ENCODE measurements around the gene CD34. TPM values are rescaled to one million over a fixed set of nuclear protein-coding genes. Genes with fewer than 3 reads are reported as not detected.
A peak's percentile ranks its signal among the peaks of the same experiment; 100 is the strongest.

Gene CD34
- total and polyA plus RNA-seq, 7 experiments from 2014 or later, result 0.02 to 3.4 (median 0.39) TPM; not detected in 3

DNA sequence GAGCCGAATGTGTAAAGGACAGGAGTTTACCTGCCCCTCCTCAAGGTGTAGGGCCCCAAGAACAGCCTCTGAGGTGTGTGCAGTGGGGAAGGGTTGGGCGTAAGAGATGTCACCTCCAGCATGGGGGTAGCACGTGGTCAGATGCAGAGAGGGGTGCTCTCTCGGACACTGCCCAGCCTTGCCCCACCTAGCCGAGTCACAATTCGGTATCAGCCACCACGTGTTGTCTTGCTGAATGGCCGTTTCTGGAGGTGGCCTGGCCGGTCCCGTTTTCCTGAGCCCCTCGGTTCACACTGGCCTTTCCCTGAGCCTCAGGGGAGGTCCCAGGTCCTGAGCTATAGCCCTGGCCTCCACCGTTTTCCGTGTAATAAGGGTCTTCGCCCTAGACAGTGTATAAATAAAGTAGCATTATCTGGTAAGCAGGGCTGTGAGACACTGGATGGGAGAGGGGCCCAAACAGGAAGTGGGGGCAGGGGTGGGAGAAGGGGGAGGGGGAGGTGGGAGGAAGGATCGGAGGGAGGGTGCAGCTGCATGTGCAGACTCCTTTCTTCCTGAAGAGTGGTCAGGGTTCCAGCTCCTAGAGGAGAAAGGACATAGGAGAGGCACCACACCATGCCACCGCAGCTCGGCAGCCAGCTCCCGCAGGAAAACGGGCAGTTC, 23.3 kb downstream of the CD34 start:
- intact Hi-C loops (cut with micrococcal nuclease), result loop anchor here in 1 of 2 donors (10.0 kb wide), 1 partner anchor 357 kb away; the partner anchor contains the start of gene PLXNA2
- POLR2A ChIA-PET, result interaction anchor here (0.9 to 7.7 kb wide), 3 partner anchors 9 to 63 kb away, joined by 3 to 75 read pairs (median 4); no protein-coding TSS in a partner anchor

DNA sequence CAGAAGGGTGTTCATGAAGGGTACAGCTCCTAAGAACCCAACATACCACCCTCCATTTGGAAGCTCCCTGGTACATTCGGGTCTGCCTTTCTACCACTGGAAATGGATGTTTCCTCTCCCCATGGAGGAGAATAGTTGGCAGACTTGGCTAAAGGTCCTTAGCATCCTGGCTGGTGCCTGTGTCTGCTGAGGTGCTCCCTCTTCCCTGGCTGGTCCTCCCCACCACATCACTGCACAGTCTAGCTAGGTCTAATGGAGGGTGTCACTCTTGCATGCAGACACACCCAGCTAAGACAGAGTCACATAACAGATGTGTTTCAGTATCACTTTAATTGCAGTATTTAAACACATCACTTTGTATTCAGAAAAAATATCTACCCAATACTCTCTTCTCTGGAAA, 24.7 kb downstream of the CD34 start:
- Mint-ChIP-seq H3K9me3 (peaks cover 0 to 1% (median 0%) of the 10 kb centered on the region in 11 donors), H3K36me3 (peaks cover 0 to 1% (median 0%) of the 10 kb centered on the region in 5 donors), H3K27me3 (peaks cover 0 to 14% (median 5%) of the 10 kb centered on the region in 5 donors), H3K27ac (peak overlapping the region in 1 of 9 donors; percentile 70), H3K4me3 (peak overlapping the region in 1 of 10 donors; percentile 29), H3K4me1 (peaks cover 34 to 47% (median 44%) of the 10 kb centered on the region in 7 donors)
- Histone ChIP-seq H3K4me1 (ENCODE audit: control insufficient read depth in 2 of 2, insufficient read depth in 2 of 2, low read length in 2 of 2) (peaks cover 21 to 25% of the 10 kb centered on the region in 2 donors), H3K36me3 (ENCODE audit: control insufficient read depth in 2 of 3, insufficient read depth in 3 of 3, low read length in 3 of 3) (no peaks in the 10 kb centered on the region), H3K27ac (ENCODE audit: low read depth, low read length) (no peak overlapping the region), H3K27me3 (ENCODE audit: control insufficient read depth in 2 of 2, insufficient read depth in 2 of 2, low read length in 2 of 2) (no peaks in the 10 kb centered on the region), H3K9me3 (ENCODE audit: control insufficient read depth in 2 of 3, low read length in 3 of 3) (no peaks in the 10 kb centered on the region), H3K4me3 (ENCODE audit: low read length) (no peak overlapping the region)
- CTCF ChIA-PET, result interaction anchor here (1.0 to 9.6 kb wide), 11 partner anchors 16 to 89 kb away, joined by 3 to 197 read pairs (median 8); no protein-coding TSS in a partner anchor
- POLR2A ChIA-PET, result interaction anchor here (1.5 to 7.7 kb wide), 3 partner anchors 14 to 77 kb away, joined by 3 to 75 read pairs (median 18); no protein-coding TSS in a partner anchor
- intact Hi-C loops (cut with micrococcal nuclease), result loop anchor here in 1 of 2 donors (10.0 kb wide), 1 partner anchor 359 kb away; the partner anchor contains the start of gene PLXNA2
- ATAC-seq (no peak), DNase-seq (no peak)

More for the DNA sequence above, 23.3 kb downstream of the CD34 start:
- DNase-seq (no peak), ATAC-seq (no peak)
- Histone ChIP-seq H3K4me3 (ENCODE audit: low read length) (no peak overlapping the region), H3K4me1 (ENCODE audit: control insufficient read depth in 2 of 2, insufficient read depth in 2 of 2, low read length in 2 of 2) (peaks cover 15 to 19% of the 10 kb centered on the region in 2 donors), H3K27me3 (ENCODE audit: control insufficient read depth in 2 of 2, insufficient read depth in 2 of 2, low read length in 2 of 2) (no peaks in the 10 kb centered on the region), H3K27ac (ENCODE audit: low read depth, low read length) (no peak overlapping the region), H3K36me3 (ENCODE audit: control insufficient read depth in 2 of 3, insufficient read depth in 3 of 3, low read length in 3 of 3) (no peaks in the 10 kb centered on the region), H3K9me3 (ENCODE audit: control insufficient read depth in 2 of 3, low read length in 3 of 3) (no peaks in the 10 kb centered on the region)
- peaks cover 0 to 1% (median 0%) of the 10 kb centered on the region in 11 donors for H3K9me3 Mint-ChIP-seq
- no peak overlapping the region for H3K4me3 Mint-ChIP-seq
- H3K4me1 Mint-ChIP-seq, result peaks cover 25 to 40% (median 34%) of the 10 kb centered on the region in 7 donors
- H3K27me3 Mint-ChIP-seq, result peaks cover 0 to 14% (median 5%) of the 10 kb centered on the region in 5 donors
- H3K27ac Mint-ChIP-seq, result no peak overlapping the region
- H3K36me3 Mint-ChIP-seq, result peaks cover 0 to under 1% (median 0%) of the 10 kb centered on the region in 5 donors
- CTCF ChIA-PET, result interaction anchor here (1.4 to 9.6 kb wide), 6 partner anchors 18 to 90 kb away, joined by 3 to 197 read pairs (median 8); no protein-coding TSS in a partner anchor

DNA sequence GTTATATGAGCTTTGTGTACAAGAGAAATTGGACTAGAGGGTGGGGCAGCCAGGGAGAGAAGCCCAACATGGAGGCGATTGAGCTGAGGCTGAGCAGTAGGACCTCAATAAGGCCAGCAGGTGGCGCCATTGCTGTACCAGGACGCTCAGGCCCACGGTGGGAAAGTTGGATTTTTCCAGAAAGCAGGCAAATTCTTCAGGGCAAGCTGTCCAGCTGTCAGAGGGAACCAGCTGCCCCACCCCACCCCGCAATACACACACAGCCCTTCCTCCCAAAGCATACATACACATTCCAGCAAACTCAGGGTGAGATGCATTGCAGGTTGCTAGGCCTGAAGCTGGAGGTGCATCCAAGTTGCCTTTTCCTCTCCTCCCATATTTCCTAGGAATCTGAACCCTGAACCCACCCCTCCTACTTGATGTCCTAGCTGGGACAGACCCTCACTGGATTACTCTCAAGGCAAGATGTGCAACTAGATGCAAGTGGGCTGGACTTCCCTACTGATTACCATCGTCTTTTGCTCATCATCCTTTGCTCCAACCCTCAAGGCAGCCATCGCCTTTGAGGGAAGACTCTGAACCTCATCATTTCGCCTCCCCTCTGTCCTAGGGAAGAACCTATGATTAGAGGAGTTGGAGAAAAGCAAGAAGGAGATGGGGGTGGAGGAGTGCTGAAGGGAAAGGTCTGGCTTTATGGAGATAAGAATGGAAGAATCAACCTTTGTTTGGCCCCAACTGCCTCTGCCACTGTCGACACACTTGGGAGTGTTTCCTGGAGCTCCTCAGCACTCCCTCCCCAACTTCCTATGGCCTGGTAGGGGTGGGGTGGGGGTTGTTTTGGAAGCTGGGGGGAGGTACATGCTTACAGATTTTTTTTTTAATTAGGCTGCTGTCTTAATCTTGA, 25.5 kb downstream of the CD34 start:
- H3K4me3 Mint-ChIP-seq, result peak overlapping the region in 5 of 10 donors; percentile 21 to 91 (median 29)
- Histone ChIP-seq H3K9me3 (ENCODE audit: control insufficient read depth in 2 of 3, low read length in 3 of 3) (no peaks in the 10 kb centered on the region), H3K27me3 (ENCODE audit: control insufficient read depth in 2 of 2, insufficient read depth in 2 of 2, low read length in 2 of 2) (no peaks in the 10 kb centered on the region), H3K27ac (ENCODE audit: low read depth, low read length) (no peak overlapping the region), H3K36me3 (ENCODE audit: control insufficient read depth in 2 of 3, insufficient read depth in 3 of 3, low read length in 3 of 3) (no peaks in the 10 kb centered on the region), H3K4me1 (ENCODE audit: control insufficient read depth in 2 of 2, insufficient read depth in 2 of 2, low read length in 2 of 2) (peaks cover 21 to 25% of the 10 kb centered on the region in 2 donors), H3K4me3 (ENCODE audit: low read length) (no peak overlapping the region)
- peaks cover 0 to 1% (median 0%) of the 10 kb centered on the region in 5 donors for H3K36me3 Mint-ChIP-seq
- H3K27ac Mint-ChIP-seq, result peak overlapping the region; percentile 63 to 99 (median 96)
- POLR2A ChIA-PET, result interaction anchor here (0.9 to 7.7 kb wide), 9 partner anchors 12 to 110 kb away, joined by 3 to 75 read pairs (median 9); no protein-coding TSS in a partner anchor
- H3K4me1 Mint-ChIP-seq, result peaks cover 34 to 47% (median 44%) of the 10 kb centered on the region in 7 donors
- H3K9me3 Mint-ChIP-seq, result peaks cover 0 to 1% (median 0%) of the 10 kb centered on the region in 11 donors
- CTCF ChIA-PET, result interaction anchor here (0.6 to 9.6 kb wide), 26 partner anchors 13 to 355 kb away, joined by 3 to 197 read pairs (median 6); no protein-coding TSS in a partner anchor
- ATAC-seq (peak; percentile 86), DNase-seq (peak; percentile 50 to 75 (median 68))
- intact Hi-C loops (cut with micrococcal nuclease), result loop anchor here (1.0 to 10.0 kb wide), 4 partner anchors 78 to 359 kb away; partner anchors contain the start of gene PLXNA2 (in 1 of the 2)
- H3K27me3 Mint-ChIP-seq, result peaks cover 0 to 14% (median 5%) of the 10 kb centered on the region in 5 donors

DNA sequence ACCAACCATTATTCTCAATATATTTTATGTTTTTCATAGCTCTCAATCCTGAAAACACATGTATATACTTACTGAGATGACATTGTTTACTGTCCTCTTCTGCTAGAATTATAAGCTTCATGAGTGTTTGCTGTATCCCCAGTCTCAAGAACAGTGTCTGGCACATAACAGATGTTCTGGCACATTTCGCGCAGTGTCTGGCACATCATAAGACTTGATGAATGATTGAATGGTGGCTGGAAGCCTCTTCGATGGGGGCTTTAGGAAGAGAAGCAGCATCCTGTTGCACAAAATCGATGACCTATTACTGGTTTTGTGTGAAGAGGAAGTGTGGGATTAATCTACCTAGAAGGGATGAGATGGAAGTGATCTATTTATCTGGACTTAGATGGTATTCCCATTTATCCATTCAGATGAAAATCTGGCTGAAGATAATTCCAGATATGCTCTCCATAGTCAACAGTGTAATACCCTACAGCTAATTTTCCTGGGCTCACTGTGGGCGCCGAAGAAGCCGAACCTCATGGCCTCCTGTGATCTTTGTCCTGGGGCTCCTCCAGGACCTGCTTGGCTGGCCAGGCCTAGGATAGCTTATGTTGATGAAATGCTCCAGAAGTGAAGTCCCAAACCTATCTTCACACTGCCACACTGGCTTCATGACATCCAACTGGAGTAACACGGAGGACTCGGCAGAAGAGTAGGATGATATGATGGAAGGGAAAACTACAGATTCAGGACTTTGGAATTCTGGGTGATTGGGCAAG, 26.5 kb downstream of the CD34 start:
- ChIA-PET CTCF (interaction anchor here (0.6 to 9.6 kb wide), 22 partner anchors 14 to 356 kb away, joined by 3 to 197 read pairs (median 6); no protein-coding TSS in a partner anchor), POLR2A (interaction anchor here (0.9 to 7.7 kb wide), 10 partner anchors 11 to 111 kb away, joined by 3 to 75 read pairs (median 8); no protein-coding TSS in a partner anchor)
- peak overlapping the region; percentile 59 for H3K4me3 ChIP-seq (ENCODE audit: low read length)
- DNase-seq (no peak), ATAC-seq (no peak)
- peaks cover 21 to 25% of the 10 kb centered on the region in 2 donors for H3K4me1 ChIP-seq (ENCODE audit: control insufficient read depth in 2 of 2, insufficient read depth in 2 of 2, low read length in 2 of 2)
- no peaks in the 10 kb centered on the region for H3K9me3 ChIP-seq (ENCODE audit: control insufficient read depth in 2 of 3, low read length in 3 of 3)
- H3K4me3 Mint-ChIP-seq, result peak overlapping the region; percentile 25 to 93 (median 88)
- H3K9me3 Mint-ChIP-seq, result peaks cover 0 to 1% (median 0%) of the 10 kb centered on the region in 11 donors
- H3K36me3 Mint-ChIP-seq, result peaks cover 0 to 1% (median 0%) of the 10 kb centered on the region in 5 donors
- no peaks in the 10 kb centered on the region for H3K27me3 ChIP-seq (ENCODE audit: control insufficient read depth in 2 of 2, insufficient read depth in 2 of 2, low read length in 2 of 2)
- H3K27ac Mint-ChIP-seq, result peak overlapping the region; percentile 94 to 99 (median 96)
- peak overlapping the region; percentile 85 for H3K27ac ChIP-seq (ENCODE audit: low read depth, low read length)
- no peaks in the 10 kb centered on the region for H3K36me3 ChIP-seq (ENCODE audit: control insufficient read depth in 2 of 3, insufficient read depth in 3 of 3, low read length in 3 of 3)
- peaks cover 0 to 14% (median 5%) of the 10 kb centered on the region in 5 donors for H3K27me3 Mint-ChIP-seq
- peaks cover 34 to 48% (median 44%) of the 10 kb centered on the region in 7 donors for H3K4me1 Mint-ChIP-seq
- intact Hi-C loops (cut with micrococcal nuclease), result loop anchor here (1.0 to 10.0 kb wide), 5 partner anchors 79 to 360 kb away; partner anchors contain the start of genes CD46 (in 1 of the 2) and PLXNA2 (in 1 of the 2)

DNA sequence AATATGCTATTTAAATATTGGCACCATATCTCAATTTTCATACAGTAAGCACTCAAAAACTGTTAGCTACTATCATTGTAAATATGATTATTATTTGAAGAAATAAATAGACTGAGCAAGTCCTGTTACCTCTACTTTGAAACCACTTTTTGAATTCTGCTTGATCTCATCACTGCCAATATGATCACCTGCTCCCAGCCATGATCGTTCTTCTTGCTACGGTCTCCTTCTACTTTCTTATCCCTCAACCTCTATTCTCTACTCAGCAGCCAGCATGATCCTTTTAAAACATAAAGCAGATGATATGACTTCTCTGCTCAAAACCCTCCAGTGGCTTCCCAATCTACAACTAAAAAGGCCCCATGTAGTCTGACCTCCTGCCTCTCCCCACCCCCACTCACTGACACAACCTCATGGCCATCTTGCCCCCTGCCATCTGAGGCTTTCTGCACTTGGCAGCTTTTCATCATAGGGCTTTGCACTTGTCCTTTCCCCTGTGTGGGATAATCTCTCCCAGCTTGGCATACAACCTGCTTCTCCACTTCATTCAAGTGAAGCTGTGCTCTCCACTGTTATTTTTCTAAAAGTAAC, 27.2 kb downstream of the CD34 start:
- ChIA-PET CTCF (interaction anchor here (0.7 to 9.6 kb wide), 12 partner anchors 14 to 185 kb away, joined by 3 to 197 read pairs (median 10); no protein-coding TSS in a partner anchor), POLR2A (interaction anchor here (0.7 to 7.7 kb wide), 11 partner anchors 11 to 80 kb away, joined by 3 to 75 read pairs (median 7); no protein-coding TSS in a partner anchor)
- peak overlapping the region; percentile 94 to 99 (median 96) for H3K27ac Mint-ChIP-seq
- H3K4me3 ChIP-seq (ENCODE audit: low read length), result peak overlapping the region; percentile 59
- H3K9me3 ChIP-seq (ENCODE audit: control insufficient read depth in 2 of 3, low read length in 3 of 3), result no peaks in the 10 kb centered on the region
- H3K4me3 Mint-ChIP-seq, result peak overlapping the region; percentile 74 to 93 (median 88)
- ATAC-seq, result peak; percentile 22
- peaks cover 0 to 14% (median 5%) of the 10 kb centered on the region in 5 donors for H3K27me3 Mint-ChIP-seq
- H3K36me3 Mint-ChIP-seq, result peaks cover 0 to 1% (median 0%) of the 10 kb centered on the region in 5 donors
- intact Hi-C loops (cut with micrococcal nuclease), result loop anchor here (1.0 to 10.0 kb wide), 10 partner anchors 10 to 361 kb away; partner anchors contain the start of genes CD46 (in 1 of the 2) and PLXNA2 (in 1 of the 2)
- no peaks in the 10 kb centered on the region for H3K36me3 ChIP-seq (ENCODE audit: control insufficient read depth in 2 of 3, insufficient read depth in 3 of 3, low read length in 3 of 3)
- DNase-seq, result no peak
- peaks cover 21 to 25% of the 10 kb centered on the region in 2 donors for H3K4me1 ChIP-seq (ENCODE audit: control insufficient read depth in 2 of 2, insufficient read depth in 2 of 2, low read length in 2 of 2)
- peaks cover 39 to 54% (median 44%) of the 10 kb centered on the region in 7 donors for H3K4me1 Mint-ChIP-seq
- peak overlapping the region; percentile 85 for H3K27ac ChIP-seq (ENCODE audit: low read depth, low read length)
- H3K9me3 Mint-ChIP-seq, result peaks cover 0 to 1% (median 0%) of the 10 kb centered on the region in 11 donors
- H3K27me3 ChIP-seq (ENCODE audit: control insufficient read depth in 2 of 2, insufficient read depth in 2 of 2, low read length in 2 of 2), result no peaks in the 10 kb centered on the region
